Measurements from ENCODE around the gene LRPPRC. TPM values are rescaled to one million over a fixed set of nuclear protein-coding genes. Genes with fewer than 3 reads are reported as not detected.

The LRPPRC gene
- total and polyA plus RNA-seq, 9 of the 15 experiments (the other 6 are each of a cell fraction or from before 2014, with no cell fraction given) = 41.5 to 214 (median 138) TPM

DNA sequence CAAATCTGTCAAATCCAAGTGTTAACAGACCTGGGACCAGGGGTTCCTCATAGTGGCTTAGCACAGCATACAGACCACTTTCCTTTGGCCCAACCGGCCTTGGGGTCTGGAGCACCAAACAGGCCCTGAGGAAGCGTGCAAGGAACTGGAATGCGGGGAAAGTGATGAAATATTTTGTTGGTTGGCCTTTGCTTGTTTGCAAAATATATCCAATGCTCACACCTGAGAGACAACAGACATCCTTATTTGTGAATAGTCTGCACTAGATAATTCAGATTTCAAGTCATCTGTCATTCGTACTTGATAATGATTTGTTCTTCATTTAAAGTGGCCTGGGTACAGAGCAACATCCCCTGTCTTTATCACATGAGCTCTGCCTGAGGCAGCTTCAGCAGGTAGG, 113.5 kb downstream of the LRPPRC start (continued):
- TF ChIP-seq, protein P1, sequence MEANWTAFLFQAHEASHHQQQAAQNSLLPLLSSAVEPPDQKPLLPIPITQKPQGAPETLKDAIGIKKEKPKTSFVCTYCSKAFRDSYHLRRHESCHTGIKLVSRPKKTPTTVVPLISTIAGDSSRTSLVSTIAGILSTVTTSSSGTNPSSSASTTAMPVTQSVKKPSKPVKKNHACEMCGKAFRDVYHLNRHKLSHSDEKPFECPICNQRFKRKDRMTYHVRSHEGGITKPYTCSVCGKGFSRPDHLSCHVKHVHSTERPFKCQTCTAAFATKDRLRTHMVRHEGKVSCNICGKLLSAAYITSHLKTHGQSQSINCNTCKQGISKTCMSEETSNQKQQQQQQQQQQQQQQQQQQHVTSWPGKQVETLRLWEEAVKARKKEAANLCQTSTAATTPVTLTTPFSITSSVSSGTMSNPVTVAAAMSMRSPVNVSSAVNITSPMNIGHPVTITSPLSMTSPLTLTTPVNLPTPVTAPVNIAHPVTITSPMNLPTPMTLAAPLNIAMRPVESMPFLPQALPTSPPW (CRISPR knock-in tag; IDR thresholded peaks at IDR 0.05) = no peak
- TF ChIP-seq HCFC1 (IDR thresholded peaks at IDR 0.05; ENCODE audit: low read depth, low read length) (no peak), BHLHE40 (IDR thresholded peaks at IDR 0.05; ENCODE audit: low read length) (no peak), CREBBP (IDR thresholded peaks at IDR 0.05; ENCODE audit: low read depth, low read length) (no peak), KDM1A (IDR thresholded peaks at IDR 0.05) (no peak), ZFP1 (CRISPR knock-in tag; IDR thresholded peaks at IDR 0.05) (no peak), NR1H2 (CRISPR knock-in tag; IDR thresholded peaks at IDR 0.05) (no peak), ZBED1 (IDR thresholded peaks at IDR 0.05) (no peak), TFE3 (CRISPR knock-in tag; IDR thresholded peaks at IDR 0.05) (no peak)
- TF ChIP-seq, protein P2, sequence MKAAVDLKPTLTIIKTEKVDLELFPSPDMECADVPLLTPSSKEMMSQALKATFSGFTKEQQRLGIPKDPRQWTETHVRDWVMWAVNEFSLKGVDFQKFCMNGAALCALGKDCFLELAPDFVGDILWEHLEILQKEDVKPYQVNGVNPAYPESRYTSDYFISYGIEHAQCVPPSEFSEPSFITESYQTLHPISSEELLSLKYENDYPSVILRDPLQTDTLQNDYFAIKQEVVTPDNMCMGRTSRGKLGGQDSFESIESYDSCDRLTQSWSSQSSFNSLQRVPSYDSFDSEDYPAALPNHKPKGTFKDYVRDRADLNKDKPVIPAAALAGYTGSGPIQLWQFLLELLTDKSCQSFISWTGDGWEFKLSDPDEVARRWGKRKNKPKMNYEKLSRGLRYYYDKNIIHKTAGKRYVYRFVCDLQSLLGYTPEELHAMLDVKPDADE (conservative IDR thresholded peaks at IDR 0.05; ENCODE audit: control insufficient read depth, low read depth, low read length) = no peak

Data from K562 (cell line).